Endothelial cell of hepatic sinusoid (primary cell): ENCODE measurements around the gene RHEB.

Source experiments
- in situ Hi-C: cut with HindIII; loops from 2 replicates; pipeline ENCODE4 v1.10.0; 2017; ENCODE audit warnings: low sequenced_read_pairs

Gene RHEB

GRCh38 chr7:151519765-151520418 lies at the start of gene RHEB:
RHEB (minus strand) TSS chr7:151519895; CDS start chr7:151519511, 384 bp downstream.
- in situ Hi-C loops = loop anchor here (5.0 kb wide), 1 partner anchor 102 kb away; no protein-coding TSS in a partner anchor

- in situ Hi-C loops = no loop called here
These were observed 47.2 kb upstream of the RHEB start for GRCh38 chr7:151566897-151567320.

- in situ Hi-C loops = no loop called here
These were observed 45.8 kb upstream of the RHEB start for GRCh38 chr7:151565541-151565940.

GRCh38 chr7:151560243-151560642 lies 40.5 kb upstream of the RHEB start:
- in situ Hi-C loops = no loop called here

- in situ Hi-C loops = no loop called here
These were observed 40.0 kb upstream of the RHEB start for GRCh38 chr7:151559557-151560183.

GRCh38 chr7:151558575-151558974 lies 38.9 kb upstream of the RHEB start:
- in situ Hi-C loops = no loop called here

- in situ Hi-C loops = no loop called here
These were observed 36.9 kb upstream of the RHEB start for GRCh38 chr7:151556592-151556991.

GRCh38 chr7:151553356-151553755 lies 33.7 kb upstream of the RHEB start:
- in situ Hi-C loops = no loop called here

GRCh38 chr7:151552352-151553028 lies 32.8 kb upstream of the RHEB start:
- in situ Hi-C loops = no loop called here

GRCh38 chr7:151551820-151552219 lies 32.1 kb upstream of the RHEB start:
- in situ Hi-C loops = no loop called here

- in situ Hi-C loops = no loop called here
These were observed 31.1 kb upstream of the RHEB start for GRCh38 chr7:151550656-151551286.

GRCh38 chr7:151549644-151550043 lies 29.9 kb upstream of the RHEB start:
- in situ Hi-C loops = no loop called here

GRCh38 chr7:151549083-151549482 lies 29.4 kb upstream of the RHEB start:
- in situ Hi-C loops = no loop called here

GRCh38 chr7:151544183-151544582 lies 24.5 kb upstream of the RHEB start:
- in situ Hi-C loops = no loop called here

GRCh38 chr7:151542606-151543130 lies 23.0 kb upstream of the RHEB start:
- in situ Hi-C loops = no loop called here

GRCh38 chr7:151541709-151542499 lies 22.2 kb upstream of the RHEB start:
- in situ Hi-C loops = no loop called here

GRCh38 chr7:151540146-151540545 lies 20.5 kb upstream of the RHEB start:
- in situ Hi-C loops = no loop called here

GRCh38 chr7:151539088-151539671 lies 19.5 kb upstream of the RHEB start:
- in situ Hi-C loops = no loop called here

- in situ Hi-C loops = no loop called here
These were observed 18.3 kb upstream of the RHEB start for GRCh38 chr7:151537818-151538561.
